Endothelial cell of umbilical vein (primary cell): ENCODE results near the gene LCNL1. TPM values are rescaled to one million over a fixed set of nuclear protein-coding genes. Genes with fewer than 3 reads are reported as not detected.

ENCODE experiments used
- BruUV-seq: library from RNA; stranded (reverse); fragments of 400-500 nt; replicated peaks from 2 replicates; lab custom pipeline; 2021; lab: Mats Ljungman, UMichigan
- CTCF ChIA-PET: fragments of 300-600, 350-600 bp; sonication (Branson Sonifier 250); formaldehyde crosslinking; loops from one replicate; lab custom pipeline; 2021; ENCODE audit warnings: antibody characterized with exemption, inconsistent platforms; lab: Charles Lee
- POLR2A ChIA-PET: fragments of 300-600, 350-600 bp; sonication (Branson Sonifier 250); formaldehyde crosslinking; loops from one replicate; lab custom pipeline; 2021; ENCODE audit warnings: antibody characterized with exemption, inconsistent platforms; lab: Charles Lee
- DNase-seq: peaks from one replicate; pipeline ENCODE4 v3.0.0-alpha.2; 2011; ENCODE audit warnings: low read depth, low spot score
- FAIRE-seq: peaks from 2 replicates; lab custom pipeline; 2011; peaks lifted over from hg19 to GRCh38; lab: Jason Lieb, UNC
- H2AFZ ChIP-seq: 2 replicates; pipeline ENCODE4 v1.6.0; 2012; ENCODE audit warnings: low read depth, low read length, control low read depth, inconsistent platforms
- H3K27ac ChIP-seq: 2 replicates; pipeline ENCODE4 v1.5.1; 2011; ENCODE audit warnings: low read depth, mild to moderate bottlenecking, control low read depth, low read length, moderate library complexity; ENCODE audit not compliant: insufficient read depth
- H3K27me3 ChIP-seq, 2 experiments: 2 replicates each; pipeline versions ENCODE4 v1.6.0 to v1.6.1; 2011; ENCODE audit warnings: low read length in 2 of 2, mixed read lengths in 1 of 2; ENCODE audit not compliant: control insufficient read depth in 2 of 2, insufficient read depth in 2 of 2
- H3K36me3 ChIP-seq, 2 experiments: 2 replicates in 1 of 2; 3 replicates in 1 of 2; pipeline ENCODE4 v1.5.1; 2011; ENCODE audit warnings: low read length in 2 of 2, mild to moderate bottlenecking in 1 of 2, moderate library complexity in 1 of 2; ENCODE audit not compliant: control insufficient read depth in 2 of 2, insufficient read depth in 2 of 2; ENCODE audit errors: extremely low read depth in 1 of 2
- H3K4me1 ChIP-seq: 3 replicates; pipeline ENCODE4 v1.5.1; 2011; ENCODE audit warnings: mild to moderate bottlenecking, low read length; ENCODE audit not compliant: control insufficient read depth, insufficient read depth; ENCODE audit errors: extremely low read depth
- H3K4me2 ChIP-seq: 2 replicates; pipeline ENCODE4 v1.6.1; 2011; ENCODE audit warnings: low read length, control low read depth, mixed read lengths; ENCODE audit not compliant: insufficient read depth
- H3K4me3 ChIP-seq, 3 experiments: fragments of 200-600 bp in 1 of 3; sonication (generic), shearing (Covaris generic) in 1 of 3; replicated peaks in 1 of 3; 2 replicates each; pipeline ENCODE4 v1.5.1; 2011 to 2016; ENCODE audit warnings: control low read depth in 3 of 3, low read length in 3 of 3, mild to moderate bottlenecking in 2 of 3, inconsistent platforms in 1 of 3, low read depth in 1 of 3, moderate library complexity in 1 of 3; ENCODE audit not compliant: insufficient read depth in 1 of 3
- H3K79me2 ChIP-seq: 2 replicates; pipeline ENCODE4 v1.6.0; 2012; ENCODE audit warnings: low read length, inconsistent platforms; ENCODE audit not compliant: control insufficient read depth, insufficient read depth
- H3K9ac ChIP-seq: replicated peaks from 2 replicates; pipeline ENCODE3; 2011; ENCODE audit warnings: low read length, control low read depth; ENCODE audit not compliant: insufficient read depth; ENCODE audit errors: extremely low read depth
- H3K9me1 ChIP-seq: replicated peaks from 3 replicates; pipeline ENCODE4 v1.6.0; 2011; ENCODE audit warnings: mild to moderate bottlenecking, low read length; ENCODE audit not compliant: control insufficient read depth, insufficient read depth; ENCODE audit errors: extremely low read depth
- H3K9me3 ChIP-seq: replicated peaks from 2 replicates; pipeline ENCODE4 v1.5.1; 2012; ENCODE audit warnings: low read length, inconsistent platforms; ENCODE audit not compliant: control insufficient read depth, insufficient read depth
- H4K20me1 ChIP-seq: replicated peaks from 2 replicates; pipeline ENCODE3; 2011; ENCODE audit warnings: mild to moderate bottlenecking, low read length; ENCODE audit not compliant: control insufficient read depth, insufficient read depth; ENCODE audit errors: extremely low read depth
- EZH2 ChIP-seq: IDR thresholded peaks from 2 replicates; pipeline ENCODE4 v1.6.1; 2012; ENCODE audit warnings: borderline replicate concordance, low read depth, mild to moderate bottlenecking, moderate library complexity, low read length, inconsistent platforms; ENCODE audit not compliant: severe bottlenecking
- FOS ChIP-seq: IDR thresholded peaks from 2 replicates; pipeline ENCODE4 v1.6.1; 2011; ENCODE audit warnings: mild to moderate bottlenecking, low read length, moderate library complexity, borderline replicate concordance; ENCODE audit not compliant: insufficient read depth
- GATA2 ChIP-seq: IDR thresholded peaks from 2 replicates; pipeline ENCODE4 v1.7.0; 2011; ENCODE audit warnings: low read depth, mild to moderate bottlenecking, moderate library complexity, mixed read lengths, low read length; ENCODE audit not compliant: insufficient read length, insufficient read depth
- JUN ChIP-seq: IDR thresholded peaks from 2 replicates; pipeline ENCODE4 v1.6.1; 2011; ENCODE audit warnings: borderline replicate concordance, low read depth; ENCODE audit not compliant: insufficient read length, insufficient read depth
- MYC ChIP-seq: IDR thresholded peaks from one replicate; pipeline ENCODE4 v1.6.1; 2011; ENCODE audit warnings: mild to moderate bottlenecking, low read depth, low read length
- POLR2A ChIP-seq: IDR thresholded peaks from 2 replicates; pipeline ENCODE4 v1.6.1; 2012; ENCODE audit warnings: low read depth, mild to moderate bottlenecking, control low read depth, low read length
- POLR2AphosphoS5 ChIP-seq: IDR thresholded peaks from 2 replicates; pipeline ENCODE4 v1.6.1; 2012; ENCODE audit warnings: low read depth, mild to moderate bottlenecking, control low read depth, low read length, moderate library complexity; ENCODE audit not compliant: insufficient read depth
- dilution Hi-C: fragments of 300-500 bp; cut with MboI; formaldehyde crosslinking; loops from one replicate; pipeline ENCODE4 v1.15.0; 2019; ENCODE audit warnings: low sequenced_read_pairs; ENCODE audit not compliant: extremely low pct_ligation_motif_present
- intact Hi-C: fragments of 100-400 bp; cut with micrococcal nuclease; formaldehyde crosslinking; loops from one replicate; pipeline ENCODE4 v1.10.0; 2022
- polyA plus RNA-seq, 4 experiments: library from polyadenylated mRNA; depleted of rRNA in 3 of 4; stranded (reverse) in 3 of 4; unstranded in 1 of 4; fragments of >200 nt; gene quantifications; 2 replicates each; pipeline versions ENCODE4 v1.2.1 to v1.2.3, GENCODE V29; 2011 to 2012; ENCODE audit warnings: missing spikeins in 1 of 4
- total RNA-seq: library from RNA; stranded (reverse); gene quantifications from 2 replicates; pipeline ENCODE4 v1.2.3, GENCODE V29; 2021
- TF ChIP-seq, protein P1 (sequence below), 2 donors: IDR thresholded peaks; 1 replicate in 1 of 2; 2 replicates in 1 of 2; pipeline ENCODE4 v1.5.1; 2011; ENCODE audit warnings: low read length in 2 of 2, mild to moderate bottlenecking in 2 of 2, moderate library complexity in 2 of 2, control low read depth in 1 of 2, inconsistent platforms in 1 of 2, low read depth in 1 of 2; ENCODE audit not compliant: insufficient read depth in 1 of 2; ENCODE audit errors: extremely low read depth in 1 of 2
- TF ChIP-seq, protein P2 (sequence below): IDR thresholded peaks from 2 replicates; pipeline ENCODE4 v1.6.1; 2011; ENCODE audit not compliant: insufficient read depth, insufficient read length

LCNL1 gene
- total and polyA plus RNA-seq, 2 donors (not counting 3 experiments of a cell fraction or from before 2014, with no cell fraction given): not detected

DNA sequence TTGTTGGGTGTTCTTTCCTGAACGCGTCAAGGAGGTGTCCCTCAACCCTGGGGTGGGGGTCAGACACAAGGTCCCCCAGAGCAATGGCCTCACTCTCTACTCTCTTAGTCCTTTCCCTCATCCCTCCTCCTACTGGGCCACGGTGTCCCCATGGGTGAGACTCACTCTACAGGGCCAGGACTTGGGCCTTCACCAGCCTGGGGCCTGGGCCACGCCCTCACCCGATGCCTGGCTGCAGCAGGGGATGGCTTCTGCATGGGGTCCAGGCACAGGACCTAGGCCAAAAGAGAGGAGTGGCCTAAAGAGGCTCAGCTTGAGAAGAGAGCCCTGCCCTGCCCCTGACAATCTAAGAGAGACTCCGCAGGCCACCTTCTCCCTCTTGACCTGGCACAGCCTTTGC, 24.9 kb upstream of the LCNL1 start:
- Histone ChIP-seq H3K27ac (no peak overlapping the region), H3K4me1 (no peaks in the 10 kb centered on the region), H3K9ac (no peak overlapping the region), H3K79me2 (no peaks in the 10 kb centered on the region), H4K20me1 (no peaks in the 10 kb centered on the region), H3K4me2 (no peak overlapping the region), H2AFZ (no peak overlapping the region), H3K9me3 (no peaks in the 10 kb centered on the region), H3K36me3 (no peaks in the 10 kb centered on the region), H3K4me3 (no peak overlapping the region), H3K27me3 (no peaks in the 10 kb centered on the region), H3K9me1 (no peaks in the 10 kb centered on the region)
- ChIA-PET CTCF (no interaction called here), POLR2A (no interaction called here)
- dilution Hi-C loops (no loop called here), intact Hi-C loops (no loop called here)
- FAIRE-seq (no peak), DNase-seq (no peak)
- BruUV-seq: no TSS peak
- no peak for TF ChIP-seq GATA2
- no peak for TF ChIP-seq FOS
- no peak for TF ChIP-seq EZH2
- no peak for TF ChIP-seq MYC
- TF ChIP-seq JUN: no peak
- TF ChIP-seq, protein P1, sequence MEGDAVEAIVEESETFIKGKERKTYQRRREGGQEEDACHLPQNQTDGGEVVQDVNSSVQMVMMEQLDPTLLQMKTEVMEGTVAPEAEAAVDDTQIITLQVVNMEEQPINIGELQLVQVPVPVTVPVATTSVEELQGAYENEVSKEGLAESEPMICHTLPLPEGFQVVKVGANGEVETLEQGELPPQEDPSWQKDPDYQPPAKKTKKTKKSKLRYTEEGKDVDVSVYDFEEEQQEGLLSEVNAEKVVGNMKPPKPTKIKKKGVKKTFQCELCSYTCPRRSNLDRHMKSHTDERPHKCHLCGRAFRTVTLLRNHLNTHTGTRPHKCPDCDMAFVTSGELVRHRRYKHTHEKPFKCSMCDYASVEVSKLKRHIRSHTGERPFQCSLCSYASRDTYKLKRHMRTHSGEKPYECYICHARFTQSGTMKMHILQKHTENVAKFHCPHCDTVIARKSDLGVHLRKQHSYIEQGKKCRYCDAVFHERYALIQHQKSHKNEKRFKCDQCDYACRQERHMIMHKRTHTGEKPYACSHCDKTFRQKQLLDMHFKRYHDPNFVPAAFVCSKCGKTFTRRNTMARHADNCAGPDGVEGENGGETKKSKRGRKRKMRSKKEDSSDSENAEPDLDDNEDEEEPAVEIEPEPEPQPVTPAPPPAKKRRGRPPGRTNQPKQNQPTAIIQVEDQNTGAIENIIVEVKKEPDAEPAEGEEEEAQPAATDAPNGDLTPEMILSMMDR (IDR thresholded peaks at IDR 0.05; ENCODE audit: extremely low read depth in 1 of 2, insufficient read depth in 1 of 2, low read depth in 1 of 2, low read length in 2 of 2): no peak
- TF ChIP-seq, protein P2, sequence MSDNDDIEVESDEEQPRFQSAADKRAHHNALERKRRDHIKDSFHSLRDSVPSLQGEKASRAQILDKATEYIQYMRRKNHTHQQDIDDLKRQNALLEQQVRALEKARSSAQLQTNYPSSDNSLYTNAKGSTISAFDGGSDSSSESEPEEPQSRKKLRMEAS: no peak
- no peak for TF ChIP-seq POLR2AphosphoS5
- TF ChIP-seq POLR2A: no peak
